SK-N-SH treated with all-trans-retinoic acid at 6 μM for 48 hours (cell line): Measurements from ENCODE around the gene AATF.

Experiments
- CSRNP3 ChIP-seq: fragments of 250-450 bp; sonication (Bioruptor Pico); IDR thresholded peaks from 2 replicates; pipeline ENCODE4 v1.5.1; 2021; ENCODE audit warnings: mild to moderate bottlenecking, moderate library complexity
- ESRRG ChIP-seq: fragments of 250-450 bp; sonication (Bioruptor Pico); IDR thresholded peaks from 2 replicates; pipeline ENCODE4 v1.6.1; 2021; ENCODE audit warnings: mild to moderate bottlenecking
- PATZ1 ChIP-seq: fragments of 250-450 bp; sonication (Bioruptor Pico); IDR thresholded peaks from 2 replicates; pipeline ENCODE4 v1.8.0; 2020; ENCODE audit warnings: mild to moderate bottlenecking, moderate library complexity, borderline replicate concordance
- RARB ChIP-seq: fragments of 250-450 bp; sonication (Bioruptor Pico); IDR thresholded peaks from 2 replicates; pipeline ENCODE4 v1.8.0; 2021; ENCODE audit warnings: mild to moderate bottlenecking, moderate library complexity
- ZC3H10 ChIP-seq: fragments of 250-450 bp; sonication (Bioruptor Pico); IDR thresholded peaks from 2 replicates; pipeline ENCODE4 v1.5.1; 2021; ENCODE audit warnings: mild to moderate bottlenecking, moderate library complexity
- ZFP3 ChIP-seq: fragments of 250-450 bp; sonication (Bioruptor Pico); IDR thresholded peaks from 2 replicates; pipeline ENCODE4 v1.5.0; 2020; ENCODE audit warnings: mild to moderate bottlenecking, moderate library complexity
- ZNF70 ChIP-seq: fragments of 450-650 bp; formaldehyde crosslinking; IDR thresholded peaks from 2 replicates; pipeline ENCODE4 v1.5.0; 2020; ENCODE audit warnings: mild to moderate bottlenecking, moderate library complexity
- ZNF8 ChIP-seq: fragments of 450-650 bp; formaldehyde crosslinking; IDR thresholded peaks from 2 replicates; pipeline ENCODE4 v1.5.0; 2020; ENCODE audit warnings: mild to moderate bottlenecking, moderate library complexity

- no peak for TF ChIP-seq ZNF8 (CRISPR knock-in tag)
- no peak for TF ChIP-seq ZNF70 (CRISPR knock-in tag)
- TF ChIP-seq PATZ1 (CRISPR knock-in tag), result no peak
- TF ChIP-seq RARB (CRISPR knock-in tag), result no peak
- no peak for TF ChIP-seq ZC3H10 (CRISPR knock-in tag)
- TF ChIP-seq CSRNP3, result no peak
- TF ChIP-seq ESRRG (CRISPR knock-in tag), result no peak
- no peak for TF ChIP-seq ZFP3 (CRISPR knock-in tag)
Observed at GRCh38 chr17:36999471-36999870, 50.7 kb downstream of the AATF start.
